GM18873 (cell line): ENCODE measurements around the gene PTPRM.
"Not testable (repeated sequence)": the region's sequence is repeated elsewhere in the genome, so short reads cannot be mapped to it uniquely, and the experiment has no call there.

Source experiments
- ATAC-seq: cut with Tn5 transposase; IDR thresholded peaks from one replicate; pipeline ENCODE4 v1.9.1; 2021; ENCODE audit warnings: mild to moderate bottlenecking, moderate library complexity, moderate number of reproducible peaks; ENCODE audit not compliant: unreplicated experiment, low FRiP score

PTPRM gene

DNA sequence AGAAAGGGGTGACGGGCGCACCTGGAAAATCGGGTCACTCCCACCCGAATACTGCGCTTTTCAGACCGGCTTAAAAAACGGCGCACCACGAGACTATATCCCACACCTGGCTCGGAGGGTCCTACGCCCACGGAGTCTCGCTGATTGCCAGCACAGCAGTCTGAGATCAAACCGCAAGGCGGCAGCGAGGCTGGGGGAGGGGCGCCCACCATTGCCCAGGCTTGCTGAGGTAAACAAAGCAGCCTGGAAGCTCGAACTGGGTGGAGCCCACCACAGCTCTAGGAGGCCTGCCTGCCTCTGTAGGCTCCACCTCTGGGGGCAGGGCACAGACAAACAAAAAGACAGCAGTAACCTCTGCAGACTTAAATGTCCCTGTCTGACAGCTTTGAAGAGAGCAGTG, 399.6 kb downstream of the PTPRM start:
- not testable (repeated sequence) for ATAC-seq

- ATAC-seq = no peak
These were observed 407.2 kb downstream of the PTPRM start for GRCh38 chr18:7974200-7974874.

GRCh38 chr18:7977897-7978296, 410.8 kb downstream of the PTPRM start:
- ATAC-seq = no peak

DNA sequence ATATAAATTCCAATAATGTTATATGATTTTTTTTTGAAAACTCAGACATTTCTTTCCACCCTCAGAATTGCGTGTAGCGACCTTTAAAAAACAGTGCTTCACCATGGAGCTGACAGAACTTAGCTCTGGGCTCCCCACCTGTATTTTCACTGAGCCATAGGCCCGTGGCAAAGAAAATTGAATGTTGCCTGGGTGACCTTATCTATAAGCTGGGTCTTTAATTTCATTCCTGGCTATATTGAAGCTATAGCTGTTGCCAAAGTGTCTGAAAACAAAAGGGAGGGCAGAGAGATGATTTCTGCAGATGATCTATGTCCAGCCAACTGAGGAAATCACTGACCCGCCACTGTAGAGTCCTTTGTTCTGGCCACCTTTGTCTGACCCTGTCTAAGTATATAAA, 411.7 kb downstream of the PTPRM start:
- no peak for ATAC-seq

GRCh38 chr18:7979714-7980113, 412.6 kb downstream of the PTPRM start:
- ATAC-seq = no peak

DNA sequence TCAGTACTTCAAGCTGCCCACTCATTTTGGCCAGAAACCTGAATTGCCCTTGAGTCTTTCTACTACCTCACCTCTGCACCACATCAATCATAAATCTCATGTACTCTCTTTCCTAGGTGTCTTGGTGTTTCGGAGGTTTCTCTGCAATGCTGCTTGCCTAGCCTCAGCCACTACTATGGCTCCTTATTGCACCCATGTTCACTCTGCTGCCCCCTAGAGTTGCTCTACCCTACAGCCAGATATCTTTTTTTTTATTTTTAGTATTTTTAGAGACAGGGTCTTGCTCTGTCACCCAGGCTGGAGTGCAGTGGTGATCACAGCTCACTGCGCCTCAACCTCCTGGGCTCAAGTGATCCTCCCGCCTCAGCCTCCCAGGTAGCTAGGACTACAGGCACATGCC, 413.0 kb downstream of the PTPRM start:
- ATAC-seq = no peak

- no peak for ATAC-seq
These were observed 413.5 kb downstream of the PTPRM start for GRCh38 chr18:7980656-7981055.

- ATAC-seq = no peak
These were observed 415.1 kb downstream of the PTPRM start for GRCh38 chr18:7982216-7982615.

GRCh38 chr18:7987284-7987976, 420.3 kb downstream of the PTPRM start:
- ATAC-seq = no peak

DNA sequence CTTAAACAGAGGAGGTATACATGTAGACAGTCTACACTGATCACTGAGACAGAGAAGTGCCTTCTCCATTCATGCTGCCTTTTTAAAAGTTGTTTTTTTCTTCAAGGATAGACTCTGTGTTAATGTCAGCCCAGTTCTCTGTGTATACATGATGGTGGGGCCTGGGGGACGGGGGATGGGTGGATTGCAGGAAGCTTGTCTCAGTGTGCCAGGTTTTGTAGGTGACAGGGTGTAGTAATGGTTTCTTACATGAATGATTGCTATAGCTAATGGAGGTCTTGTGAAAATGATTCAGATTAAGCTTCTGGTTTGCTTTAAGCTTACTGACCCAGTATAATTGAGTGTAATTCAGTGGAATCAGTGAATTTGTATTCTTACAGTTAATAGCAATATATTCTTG, 423.6 kb downstream of the PTPRM start:
- ATAC-seq = no peak

DNA sequence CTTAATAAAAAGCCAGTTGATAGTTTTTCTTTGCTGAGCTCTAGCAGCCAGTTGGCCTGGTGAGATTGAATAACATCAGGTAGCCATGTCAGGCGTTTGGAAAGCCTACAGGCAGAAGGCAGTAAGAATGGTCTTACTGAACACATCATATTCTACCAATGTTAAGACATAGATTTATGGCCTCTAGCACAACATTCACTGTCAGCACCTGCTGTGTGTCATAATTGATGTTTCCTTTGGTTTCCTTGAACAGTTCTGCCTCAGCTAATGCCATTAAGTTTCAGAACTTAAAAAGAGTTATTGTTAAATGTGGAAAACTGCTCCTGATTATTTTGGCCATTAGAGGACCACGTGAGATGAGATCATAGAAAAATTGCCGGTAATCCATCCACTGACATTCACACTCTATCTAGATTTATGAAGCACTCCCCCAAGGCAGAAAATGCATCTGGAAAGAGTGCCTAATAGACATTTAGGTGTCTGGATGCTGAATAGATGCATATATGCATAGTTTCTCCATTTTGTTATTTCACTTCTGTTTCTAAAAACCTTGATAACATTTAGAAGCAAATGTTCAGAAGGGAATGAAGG, 434.7 kb downstream of the PTPRM start:
- no peak for ATAC-seq

GRCh38 chr18:8003878-8004675, 437.0 kb downstream of the PTPRM start:
- ATAC-seq = no peak

DNA sequence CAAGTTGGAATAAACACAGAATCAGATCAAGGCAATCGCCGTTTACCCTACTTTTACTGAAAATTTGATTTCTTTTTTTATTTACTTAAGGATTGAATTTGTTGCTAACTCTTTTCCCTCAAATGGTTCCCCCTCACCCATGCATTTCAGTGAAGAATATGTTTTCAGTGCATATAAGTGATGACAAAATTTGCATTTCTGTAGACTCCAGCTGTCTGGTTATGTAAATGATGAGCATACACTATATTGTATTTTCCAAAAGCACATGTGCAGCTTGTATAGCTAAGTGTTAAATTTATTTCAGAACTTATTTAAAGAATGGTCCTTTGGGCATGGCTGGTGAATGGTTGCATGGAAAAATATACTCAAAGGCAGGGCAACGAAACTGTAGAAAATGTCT, 437.7 kb downstream of the PTPRM start:
- no peak for ATAC-seq

DNA sequence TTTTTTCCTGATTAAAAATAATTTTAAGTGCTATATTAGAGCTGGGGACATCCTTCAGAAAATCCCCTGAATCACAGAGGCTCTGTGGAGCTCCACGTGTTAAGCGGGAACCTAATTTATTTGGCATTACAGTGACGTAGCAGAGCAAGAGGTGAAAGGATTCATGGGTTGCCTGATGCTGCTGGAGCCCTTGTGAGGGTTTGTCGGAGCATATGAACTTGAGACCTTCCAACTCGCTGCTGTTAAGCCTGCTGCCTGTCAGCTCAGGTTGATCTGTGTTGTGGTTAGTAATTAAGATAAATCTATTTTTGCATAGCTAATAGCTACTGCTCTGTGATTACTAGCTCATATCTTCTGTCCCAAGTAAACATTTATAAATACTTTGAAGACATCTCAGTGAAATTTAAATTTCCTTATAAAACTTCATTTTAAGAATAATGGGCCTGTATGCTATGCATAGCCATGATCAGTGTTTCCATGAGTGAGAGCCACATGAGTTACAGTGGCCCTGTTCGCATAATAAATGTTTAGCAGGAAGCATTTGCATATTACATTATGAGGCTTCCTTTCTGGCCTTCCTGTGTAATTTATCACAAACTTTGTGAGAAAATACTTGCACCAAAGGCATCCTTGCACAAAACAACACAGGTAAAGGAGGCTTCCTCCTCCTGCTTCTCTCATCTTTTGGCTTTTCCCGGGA, 438.9 kb downstream of the PTPRM start:
- no peak for ATAC-seq

DNA sequence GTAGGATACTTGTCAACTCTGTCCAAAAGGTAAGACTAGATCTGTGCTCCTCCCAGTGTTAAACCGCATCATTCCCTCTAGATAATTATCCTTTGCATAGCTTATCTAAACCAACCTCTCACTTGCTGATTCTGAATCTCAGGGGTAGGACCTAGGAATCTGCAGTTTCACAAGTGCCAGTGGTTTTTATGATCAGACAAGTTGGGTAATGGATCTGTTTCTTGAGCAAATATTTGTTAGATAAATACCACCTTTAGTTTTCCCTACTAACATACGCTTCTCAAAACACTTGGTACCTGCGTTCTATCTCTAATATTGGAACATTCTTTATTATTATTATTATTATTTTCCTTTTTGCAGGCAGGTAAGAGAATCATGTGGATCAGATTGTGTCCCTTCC, 439.9 kb downstream of the PTPRM start:
- no peak for ATAC-seq

DNA sequence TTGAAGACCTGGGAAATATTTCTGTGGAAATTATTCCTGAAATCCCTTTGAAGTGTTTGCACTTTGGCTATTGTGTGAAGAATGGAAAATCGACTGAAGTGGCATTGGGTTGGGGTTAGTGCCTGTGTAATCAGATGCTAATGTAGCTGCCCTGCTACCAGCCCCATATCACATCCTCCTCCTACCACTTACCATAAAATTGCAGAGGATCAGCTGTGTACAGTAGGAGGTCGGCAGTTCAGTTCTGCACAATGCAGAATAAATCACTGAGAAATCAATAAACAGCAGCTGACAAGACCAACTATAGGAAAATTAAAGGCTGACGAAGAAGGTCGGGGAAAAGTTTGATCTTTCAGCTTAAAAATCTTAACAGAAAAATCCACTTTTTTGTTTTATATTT, 440.9 kb downstream of the PTPRM start:
- no peak for ATAC-seq

- no peak for ATAC-seq
These were observed 444.2 kb downstream of the PTPRM start for GRCh38 chr18:8011361-8011760.

DNA sequence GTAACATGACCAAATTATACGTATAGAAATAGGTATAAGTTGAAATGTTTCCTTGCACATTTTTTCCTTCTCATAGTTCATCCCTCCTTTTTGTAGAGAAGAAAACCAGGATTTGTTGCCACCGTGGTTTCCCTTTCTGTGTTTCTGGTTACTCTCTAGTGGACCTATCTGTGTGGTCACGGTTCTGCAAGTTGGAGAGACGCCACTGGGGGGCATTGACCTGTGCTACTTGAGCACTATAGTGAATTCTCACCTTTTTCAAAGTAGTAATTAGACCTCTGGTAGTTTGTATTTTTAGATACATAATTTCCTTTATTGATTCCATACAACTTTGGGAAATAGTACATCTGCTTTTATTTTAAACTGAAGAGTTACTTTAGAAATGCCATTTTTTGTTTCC, 444.8 kb downstream of the PTPRM start:
- no peak for ATAC-seq

GRCh38 chr18:8018701-8019331, 451.7 kb downstream of the PTPRM start:
- no peak for ATAC-seq

GRCh38 chr18:8019600-8019999, 452.5 kb downstream of the PTPRM start:
- ATAC-seq = no peak
